ENCODE data around the gene RNF207. TPM values are rescaled to one million over a fixed set of nuclear protein-coding genes. Genes with fewer than 3 reads are reported as not detected.

Gene RNF207
- total RNA-seq, 1 donor from 2014 or later: 3.1 TPM

- DNase-seq (ENCODE audit: low spot score): no peak
- H3K79me2 ChIP-seq (ENCODE audit: low read depth): peaks cover 58% of the 10 kb centered on the region
- peaks cover 8% of the 10 kb centered on the region for H3K36me3 ChIP-seq
- Mint-ChIP-seq H3K27me3 (ENCODE audit: insufficient read depth, low read depth) (peaks cover 5% of the 10 kb centered on the region), H3K27ac (no peak overlapping the region), H3K9me3 (peaks cover 4% of the 10 kb centered on the region), H3K4me3 (peak overlapping the region; percentile 64), H3K4me1 (peaks cover 30% of the 10 kb centered on the region), H3K36me3 (peaks cover 12% of the 10 kb centered on the region)
- H3K4me3 ChIP-seq: no peak overlapping the region
- no peak overlapping the region for H2AFZ ChIP-seq (replicated peaks)
- peaks cover 31% of the 10 kb centered on the region for H4K20me1 ChIP-seq (ENCODE audit: low read depth)
- no peak overlapping the region for H3K27ac ChIP-seq
- peaks cover 15% of the 10 kb centered on the region for H3K4me1 ChIP-seq
- H3K4me2 ChIP-seq: no peak overlapping the region
- H3K27me3 ChIP-seq: no peaks in the 10 kb centered on the region
- TF ChIP-seq CTCF (IDR thresholded peaks at IDR 0.05) (no peak), EZH2phosphoT487 (IDR thresholded peaks at IDR 0.05) (no peak), EZH2 (IDR thresholded peaks at IDR 0.05) (no peak)
- no peaks in the 10 kb centered on the region for H3K9me3 ChIP-seq (ENCODE audit: low read depth)
- peaks cover 20% of the 10 kb centered on the region for H3F3A ChIP-seq (ENCODE audit: low read depth)
- H3K9ac ChIP-seq: no peak overlapping the region
These were observed 27.5 kb downstream of the RNF207 start for GRCh38 chr1:6233376-6233775.

- TF ChIP-seq EZH2 (IDR thresholded peaks at IDR 0.05): no peak
- no peak for TF ChIP-seq CTCF (IDR thresholded peaks at IDR 0.05)
- TF ChIP-seq EZH2phosphoT487 (IDR thresholded peaks at IDR 0.05): no peak
- peak overlapping the region; percentile 42 for H3K27ac Mint-ChIP-seq
- H3K4me1 ChIP-seq: peaks cover 28% of the 10 kb centered on the region
- H3K36me3 ChIP-seq: peaks cover 8% of the 10 kb centered on the region
- peaks cover 29% of the 10 kb centered on the region for H4K20me1 ChIP-seq (ENCODE audit: low read depth)
- no peaks in the 10 kb centered on the region for H3K27me3 ChIP-seq
- peaks cover 44% of the 10 kb centered on the region for H3K4me1 Mint-ChIP-seq
- peaks cover 4% of the 10 kb centered on the region for H3K9me3 Mint-ChIP-seq
- peaks cover 58% of the 10 kb centered on the region for H3K79me2 ChIP-seq (ENCODE audit: low read depth)
- no peak overlapping the region for H3K27ac ChIP-seq
- peak overlapping the region; percentile 95 for H3K4me2 ChIP-seq
- no peak overlapping the region for H2AFZ ChIP-seq (replicated peaks)
- no peak for DNase-seq (ENCODE audit: low spot score)
- H3K36me3 Mint-ChIP-seq: peaks cover 12% of the 10 kb centered on the region
- H3K27me3 Mint-ChIP-seq (ENCODE audit: insufficient read depth, low read depth): peaks cover 9% of the 10 kb centered on the region
- peak overlapping the region; percentile 84 for H3K4me3 ChIP-seq
- H3K9me3 ChIP-seq (ENCODE audit: low read depth): no peaks in the 10 kb centered on the region
- H3K4me3 Mint-ChIP-seq: peak overlapping the region; percentile 91
- H3F3A ChIP-seq (ENCODE audit: low read depth): peaks cover 33% of the 10 kb centered on the region
- H3K9ac ChIP-seq: peak overlapping the region; percentile 89
These were observed 28.8 kb downstream of the RNF207 start for GRCh38 chr1:6234502-6235295.

- Histone ChIP-seq H3K27ac (peak overlapping the region; percentile 12), H4K20me1 (ENCODE audit: low read depth) (peaks cover 29% of the 10 kb centered on the region), H3K36me3 (peaks cover 8% of the 10 kb centered on the region), H3K27me3 (no peaks in the 10 kb centered on the region), H3K79me2 (ENCODE audit: low read depth) (peaks cover 53% of the 10 kb centered on the region), H3K4me2 (peak overlapping the region; percentile 95), H3K9me3 (ENCODE audit: low read depth) (no peaks in the 10 kb centered on the region), H3K9ac (peak overlapping the region; percentile 89), H2AFZ (replicated peaks) (peak overlapping the region; percentile 32), H3K4me3 (peak overlapping the region; percentile 84), H3K4me1 (peaks cover 33% of the 10 kb centered on the region), H3F3A (ENCODE audit: low read depth) (peaks cover 39% of the 10 kb centered on the region)
- peaks cover 9% of the 10 kb centered on the region for H3K27me3 Mint-ChIP-seq (ENCODE audit: insufficient read depth, low read depth)
- H3K9me3 Mint-ChIP-seq: peaks cover 4% of the 10 kb centered on the region
- peaks cover 12% of the 10 kb centered on the region for H3K36me3 Mint-ChIP-seq
- H3K4me3 Mint-ChIP-seq: peak overlapping the region; percentile 91
- H3K4me1 Mint-ChIP-seq: peaks cover 50% of the 10 kb centered on the region
- TF ChIP-seq EZH2phosphoT487 (IDR thresholded peaks at IDR 0.05) (no peak), CTCF (IDR thresholded peaks at IDR 0.05) (no peak), EZH2 (IDR thresholded peaks at IDR 0.05) (no peak)
- no peak overlapping the region for H3K27ac Mint-ChIP-seq
- DNase-seq (ENCODE audit: low spot score): no peak
These were observed 29.4 kb downstream of the RNF207 start for GRCh38 chr1:6235296-6235677.
